AG04450 (cell line): ENCODE results near the gene USP46. TPM values are rescaled to one million over a fixed set of nuclear protein-coding genes. Genes with fewer than 3 reads are reported as not detected.

Experiments used
- CTCF ChIA-PET: fragments of 300-600, 350-600 bp; formaldehyde crosslinking; extraction: SDS; loops from one replicate; lab custom pipeline; 2022; ENCODE audit warnings: antibody characterized with exemption, inconsistent platforms; lab: Charles Lee
- POLR2A ChIA-PET: fragments of 350-600 bp; formaldehyde crosslinking; extraction: SDS; loops from one replicate; lab custom pipeline; 2021; ENCODE audit warnings: antibody characterized with exemption, inconsistent platforms; lab: Yijun Ruan, JAX
- DNase-seq: peaks from one replicate; pipeline ENCODE4 v3.0.0-alpha.2; 2011; ENCODE audit warnings: low read depth, low spot score
- H3K27ac ChIP-seq: one replicate; pipeline ENCODE4 v1.5.1; 2012; ENCODE audit warnings: low read depth, low read length, control low read depth
- H3K27me3 ChIP-seq: one replicate; pipeline ENCODE4 v1.6.0; 2012; ENCODE audit warnings: low read length; ENCODE audit not compliant: control insufficient read depth, insufficient read depth
- H3K4me3 ChIP-seq: 2 replicates; pipeline ENCODE4 v1.5.1; 2011; ENCODE audit warnings: mild to moderate bottlenecking, low read depth, low read length, control low read depth
- H3K9me3 ChIP-seq: 2 replicates; pipeline ENCODE4 v1.5.1; 2012; ENCODE audit warnings: low read length; ENCODE audit not compliant: control insufficient read depth, insufficient read depth
- polyA plus RNA-seq: library from polyadenylated mRNA; depleted of rRNA; stranded (reverse); fragments of >200 nt; gene quantifications from 2 replicates; pipeline ENCODE4 v1.2.3, GENCODE V29; 2011
- TF ChIP-seq, protein P1 (sequence below): IDR thresholded peaks from 2 replicates; pipeline ENCODE4 v1.5.1; 2011; ENCODE audit warnings: low read depth, low read length, control low read depth, inconsistent platforms

Gene USP46
- polyA plus RNA-seq, 1 experiment = 69.1 TPM

DNA sequence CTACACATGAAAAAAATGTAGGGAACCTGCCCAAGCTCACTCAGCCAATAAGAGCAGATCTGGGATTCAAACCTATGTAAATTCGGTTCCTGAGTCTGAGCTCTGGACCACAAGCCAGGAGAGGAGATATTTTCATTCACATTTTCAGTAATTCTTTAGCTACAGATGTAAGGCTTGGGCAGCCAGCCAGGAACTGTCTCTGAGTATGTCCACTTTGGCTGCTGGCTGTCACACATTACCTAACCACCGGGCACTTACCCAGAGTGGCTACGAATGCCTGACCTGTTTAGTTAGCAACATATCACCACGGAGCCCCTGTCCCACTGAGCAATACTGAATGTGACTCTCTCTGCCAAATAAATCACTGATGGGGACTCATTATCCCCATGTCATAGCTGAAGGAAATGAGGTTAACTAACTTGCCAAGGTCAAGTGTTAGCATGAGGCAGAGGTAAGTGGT is 15.3 kb downstream of the USP46 start:
- ChIA-PET CTCF (interaction anchor here (0.7 to 1.7 kb wide), 2 partner anchors 180 to 338 kb away, joined by 5 to 10 read pairs; no protein-coding TSS in a partner anchor), POLR2A (interaction anchor here (1.0 kb wide), 1 partner anchor 68 kb away, joined by 3 read pairs; no protein-coding TSS in a partner anchor)
- TF ChIP-seq, protein P1, sequence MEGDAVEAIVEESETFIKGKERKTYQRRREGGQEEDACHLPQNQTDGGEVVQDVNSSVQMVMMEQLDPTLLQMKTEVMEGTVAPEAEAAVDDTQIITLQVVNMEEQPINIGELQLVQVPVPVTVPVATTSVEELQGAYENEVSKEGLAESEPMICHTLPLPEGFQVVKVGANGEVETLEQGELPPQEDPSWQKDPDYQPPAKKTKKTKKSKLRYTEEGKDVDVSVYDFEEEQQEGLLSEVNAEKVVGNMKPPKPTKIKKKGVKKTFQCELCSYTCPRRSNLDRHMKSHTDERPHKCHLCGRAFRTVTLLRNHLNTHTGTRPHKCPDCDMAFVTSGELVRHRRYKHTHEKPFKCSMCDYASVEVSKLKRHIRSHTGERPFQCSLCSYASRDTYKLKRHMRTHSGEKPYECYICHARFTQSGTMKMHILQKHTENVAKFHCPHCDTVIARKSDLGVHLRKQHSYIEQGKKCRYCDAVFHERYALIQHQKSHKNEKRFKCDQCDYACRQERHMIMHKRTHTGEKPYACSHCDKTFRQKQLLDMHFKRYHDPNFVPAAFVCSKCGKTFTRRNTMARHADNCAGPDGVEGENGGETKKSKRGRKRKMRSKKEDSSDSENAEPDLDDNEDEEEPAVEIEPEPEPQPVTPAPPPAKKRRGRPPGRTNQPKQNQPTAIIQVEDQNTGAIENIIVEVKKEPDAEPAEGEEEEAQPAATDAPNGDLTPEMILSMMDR = no peak
- no peak overlapping the region for H3K27ac ChIP-seq
- H3K4me3 ChIP-seq = no peak overlapping the region
- no peaks in the 10 kb centered on the region for H3K27me3 ChIP-seq
- DNase-seq = peak; percentile 20
- no peaks in the 10 kb centered on the region for H3K9me3 ChIP-seq

DNA sequence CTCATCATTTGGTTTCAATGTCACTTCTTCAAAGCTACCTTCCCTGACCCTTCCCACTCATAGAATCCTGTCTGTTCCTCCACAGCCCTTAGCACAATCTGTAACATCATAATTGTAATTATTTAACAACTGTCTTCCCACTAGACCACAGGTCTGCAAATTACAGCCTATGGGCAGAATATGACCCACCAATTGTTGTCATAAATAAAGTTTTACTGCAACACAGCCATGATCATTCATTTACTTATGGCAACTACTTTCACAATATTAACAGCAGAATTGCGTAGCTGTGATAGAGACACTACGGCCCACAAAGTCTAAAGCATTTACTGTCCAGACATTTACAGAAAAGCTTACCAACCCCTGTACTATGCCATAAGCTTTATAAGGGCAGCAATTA is 15.9 kb downstream of the USP46 start:
- ChIA-PET POLR2A (no interaction called here), CTCF (interaction anchor here (1.7 kb wide), 1 partner anchor 339 kb away, joined by 5 read pairs; no protein-coding TSS in a partner anchor)
- Histone ChIP-seq H3K4me3 (no peak overlapping the region), H3K27me3 (no peaks in the 10 kb centered on the region), H3K27ac (no peak overlapping the region), H3K9me3 (no peaks in the 10 kb centered on the region)
- TF ChIP-seq, protein P1 = no peak
- DNase-seq = no peak

DNA sequence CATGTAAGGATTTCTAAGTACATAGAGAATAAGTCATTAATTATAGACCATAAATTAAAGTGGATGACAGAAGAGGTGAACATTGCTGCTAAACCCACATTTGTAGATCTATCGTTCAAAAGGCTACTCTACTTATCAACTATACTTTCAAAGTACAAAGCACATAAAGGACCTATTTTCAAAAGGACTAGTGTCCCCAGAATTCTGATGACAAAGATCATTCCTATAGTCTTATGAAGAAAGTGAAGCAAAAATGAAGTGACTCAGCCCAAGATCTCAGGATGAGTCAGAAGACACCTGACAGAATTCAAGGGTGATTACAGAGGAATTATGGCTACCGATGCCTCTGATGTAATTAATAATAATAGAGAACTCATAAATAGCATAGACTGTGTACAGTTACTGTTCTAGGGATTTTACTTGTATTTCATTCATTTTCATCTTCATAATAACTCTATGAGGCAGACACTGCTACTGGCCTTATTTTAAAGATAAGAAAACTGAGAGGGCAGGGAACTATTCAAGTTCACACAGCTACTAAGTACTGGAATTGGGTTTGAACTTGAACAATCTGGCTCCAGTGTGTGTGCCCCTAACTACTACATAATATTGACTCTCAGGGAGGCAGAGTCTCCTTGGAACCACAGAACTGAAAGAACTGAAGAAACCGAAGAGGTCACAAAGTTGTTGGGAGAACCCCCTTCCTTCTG is 17.1 kb downstream of the USP46 start:
- DNase-seq = no peak
- Histone ChIP-seq H3K9me3 (no peaks in the 10 kb centered on the region), H3K4me3 (no peak overlapping the region), H3K27me3 (no peaks in the 10 kb centered on the region), H3K27ac (no peak overlapping the region)
- ChIA-PET CTCF (no interaction called here), POLR2A (no interaction called here)
- TF ChIP-seq, protein P1 = no peak

DNA sequence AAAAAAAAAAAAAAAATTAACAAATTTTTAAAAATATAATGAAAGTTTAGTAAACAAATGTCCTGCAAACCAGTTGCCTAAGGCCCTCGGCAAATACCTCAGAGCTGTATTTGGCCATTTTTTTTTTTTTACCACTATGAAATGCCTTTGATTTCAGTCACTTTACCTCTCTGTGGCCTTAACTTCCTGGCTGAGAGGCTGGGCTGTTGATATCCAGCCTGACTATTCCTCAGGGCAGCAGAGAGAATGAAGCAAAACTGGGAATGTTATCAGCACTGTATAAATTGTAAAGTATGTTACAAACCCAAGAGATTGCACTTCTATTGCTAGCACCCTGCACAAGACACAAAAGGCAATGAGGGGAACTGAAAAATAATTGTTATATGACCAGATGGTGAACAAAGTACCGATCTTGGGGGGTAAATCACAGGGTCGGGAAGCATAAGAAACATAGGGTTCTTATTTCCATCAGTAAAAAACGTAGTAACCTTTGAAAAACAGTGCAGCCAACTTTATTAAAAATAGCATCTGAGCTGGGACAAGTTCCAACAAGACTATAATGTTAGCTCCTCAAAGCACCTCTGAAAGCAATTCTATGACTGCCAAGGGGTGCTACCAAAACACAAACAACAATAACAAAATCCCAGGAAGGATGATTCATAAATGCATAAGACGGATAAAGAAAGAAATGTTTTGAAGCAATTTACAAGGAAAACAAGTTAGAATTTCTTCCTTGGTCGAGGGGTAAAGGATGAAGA is 18.1 kb downstream of the USP46 start:
- TF ChIP-seq, protein P1 = no peak
- Histone ChIP-seq H3K27ac (peak overlapping the region; percentile 33), H3K27me3 (no peaks in the 10 kb centered on the region), H3K9me3 (no peaks in the 10 kb centered on the region), H3K4me3 (no peak overlapping the region)
- ChIA-PET POLR2A (interaction anchor here (1.4 kb wide), 1 partner anchor 17 kb away, joined by 3 read pairs; no protein-coding TSS in a partner anchor), CTCF (interaction anchor here (0.7 kb wide), 1 partner anchor 30 kb away, joined by 4 read pairs; no protein-coding TSS in a partner anchor)
- no peak for DNase-seq

DNA sequence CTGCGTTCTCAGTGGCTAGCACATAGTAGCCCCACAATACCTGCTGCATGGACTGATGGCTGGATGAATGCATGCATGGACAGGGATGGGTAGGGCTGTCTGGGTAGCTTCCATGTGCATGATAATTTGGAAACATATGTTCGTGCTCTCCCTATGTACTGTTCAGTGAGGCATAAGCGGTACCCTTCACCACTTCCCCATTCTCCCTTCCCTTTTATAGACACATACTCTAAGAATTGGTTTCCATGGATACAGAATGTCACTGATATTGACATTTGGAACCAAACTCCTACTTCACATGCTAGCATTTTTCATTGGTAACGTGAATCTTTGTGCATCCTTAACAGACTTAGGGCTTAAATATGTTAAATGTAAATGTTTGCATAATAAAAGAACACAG is 20.4 kb downstream of the USP46 start:
- ChIA-PET CTCF (no interaction called here), POLR2A (no interaction called here)
- no peaks in the 10 kb centered on the region for H3K27me3 ChIP-seq
- H3K9me3 ChIP-seq = no peaks in the 10 kb centered on the region
- H3K4me3 ChIP-seq = no peak overlapping the region
- TF ChIP-seq, protein P1 = no peak
- no peak overlapping the region for H3K27ac ChIP-seq
- no peak for DNase-seq
